Psoas muscle (tissue), 8 donors: ENCODE measurements around the gene JPH2. TPM values are rescaled to one million over a fixed set of nuclear protein-coding genes. Genes with fewer than 3 reads are reported as not detected.

ENCODE experiments used
- ATAC-seq, 4 donors: fragments of 200-7000 bp; cut with Tn5 transposase; one replicate each; pipeline ENCODE4 v1.9.1; 2020; ENCODE audit warnings: moderate library complexity in 3 of 4, mild to moderate bottlenecking in 2 of 4
- DNase-seq, 2 donors: peaks; one replicate each; pipeline ENCODE4 v3.0.0-alpha.2; 2020
- H3K27ac ChIP-seq: fragments of 200-600 bp; one replicate; pipeline ENCODE4 v1.8.0; 2022
- H3K27me3 ChIP-seq, 3 donors: fragments of 200-600 bp in 1 of 3; one replicate each; pipeline versions ENCODE4 v1.6.1 to v1.8.0; 2013 to 2022; ENCODE audit warnings: low read length in 2 of 3, mild to moderate bottlenecking in 2 of 3, moderate library complexity in 1 of 3; ENCODE audit not compliant: insufficient read depth in 3 of 3
- H3K36me3 ChIP-seq, 2 donors: fragments of 200-600 bp in 1 of 2; one replicate each; pipeline versions ENCODE4 v1.6.1 to v1.8.0; 2013 to 2022; ENCODE audit warnings: low read depth in 1 of 2, mild to moderate bottlenecking in 1 of 2, moderate library complexity in 1 of 2; ENCODE audit not compliant: insufficient read depth in 1 of 2
- H3K4me1 ChIP-seq: fragments of 200-600 bp; one replicate; pipeline ENCODE4 v1.8.0; 2022
- H3K4me3 ChIP-seq: fragments of 200-600 bp; one replicate; pipeline ENCODE4 v1.8.0; 2022; ENCODE audit warnings: mild to moderate bottlenecking
- H3K9me3 ChIP-seq: fragments of 200-600 bp; one replicate; pipeline ENCODE4 v1.8.0; 2022
- WGBS, 3 donors: extraction: QIAGEN DNeasy Blood & Tissue Kit; methylation state at CpG; one replicate each; pipeline versions ENCODE4 v1.1.6 to v1.1.7; 2013; 5-methylcytosine and 5-hydroxymethylcytosine counted together
- intact Hi-C, 2 donors: fragments of 100-400 bp; cut with DNase I; formaldehyde crosslinking; loops; one replicate each; pipeline versions ENCODE4 v1.11.0 to v1.14.2; 2022
- polyA plus RNA-seq, 3 donors: library from polyadenylated mRNA; stranded (reverse); fragments of 200-250 nt; gene quantifications; one replicate each; pipeline ENCODE4 v1.2.3, GENCODE V29; 2013
- total RNA-seq, 4 donors: library from RNA; stranded (reverse); fragmentation: NEBNext Ultra II Directional in 2 of 4; extraction: Animal tissue kit (Norgen Biotek cat#: 25700) in 2 of 4; gene quantifications; one replicate each; pipeline versions ENCODE4 v1.2.1 to v1.2.4, GENCODE V29; 2021 to 2023
- TF ChIP-seq, protein P1 (sequence below): fragments of 200-600 bp; IDR thresholded peaks from one replicate; pipeline ENCODE4 v1.8.0; 2022; ENCODE audit warnings: antibody characterized with exemption
- donor health status: healthy with polysubstance abuse.
- donor health status: DM: no; HTN: no; CAD: no; lungs with moderate emphysema.
- donor health status: Bipolar disorder and iron deficiency.
- donor health status: healthy.
- donor health status: DM: yes; HTN: yes; CAD: no.
- donor health status: DM: no; HTN: no; CAD: no.
- donor health status: DM: no; HTN: no; CAD: no.
- donor health status: DM: yes; HTN: yes; CAD: no.

Gene JPH2
- total and polyA plus RNA-seq, 7 donors, result 13.5 to 145 (median 48.0) TPM

DNA sequence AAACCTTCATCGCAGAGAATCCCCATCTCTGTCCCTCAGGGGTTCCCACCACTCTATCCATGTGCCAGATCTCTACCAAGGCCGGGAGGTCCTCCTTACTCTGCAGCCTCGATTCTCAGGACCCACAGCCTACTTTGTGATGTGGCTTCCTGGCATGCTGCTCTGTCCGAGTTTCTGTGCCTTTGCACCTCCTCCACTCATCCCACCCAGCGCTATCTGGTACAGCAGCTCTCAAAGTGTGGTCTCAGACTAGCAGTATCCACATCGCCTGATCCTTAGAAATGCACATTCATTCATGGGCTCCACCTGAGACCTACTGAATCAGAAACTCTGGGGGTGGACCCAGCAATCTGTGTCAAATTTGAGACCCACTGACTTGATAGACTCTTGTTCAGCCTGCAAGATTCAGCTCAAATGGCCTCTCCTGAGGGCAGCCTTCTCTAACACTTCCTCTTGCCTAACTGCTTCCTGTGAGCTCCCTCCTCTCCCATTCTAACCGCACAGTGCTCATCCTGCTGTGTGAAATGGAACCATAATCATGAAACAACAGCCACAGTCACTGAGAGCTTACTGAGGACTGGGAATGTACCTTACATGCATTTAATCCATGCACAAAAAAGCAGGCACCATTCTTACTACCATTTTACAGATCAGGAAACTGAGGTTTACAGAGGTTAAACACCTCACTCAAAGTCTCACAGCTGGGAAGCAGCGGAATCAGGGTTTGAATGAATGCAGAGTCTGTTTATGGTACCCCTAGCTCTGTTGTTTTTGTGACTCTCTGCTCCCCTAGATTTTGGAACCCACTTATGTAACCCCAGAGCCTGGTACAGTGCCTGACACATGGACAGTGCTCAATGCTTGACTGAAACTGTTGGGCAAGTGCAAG is 69.4 kb downstream of the JPH2 start:
- peaks cover 23% of the 10 kb centered on the region for H3K4me1 ChIP-seq
- H3K27me3 ChIP-seq, result no peaks in the 10 kb centered on the region
- peak in 2 of 4 donors; percentile 5 to 6 for ATAC-seq
- peaks cover 3 to 18% of the 10 kb centered on the region in 2 donors for H3K36me3 ChIP-seq
- intact Hi-C loops, result loop anchor here (5.0 to 10.0 kb wide), 2 partner anchors 195 to 357 kb away; partner anchors contain the start of genes FITM2 (in 2 of the 2) and TTPAL (in 1 of the 2)
- H3K9me3 ChIP-seq, result no peaks in the 10 kb centered on the region
- H3K4me3 ChIP-seq, result no peak overlapping the region
- 81 to 89% (median 86%) methylated on average over 8 of the region's 8 CpGs for WGBS, 3 donors
- H3K27ac ChIP-seq, result peak overlapping the region; percentile 60
- DNase-seq, result no peak
- TF ChIP-seq, protein P1, sequence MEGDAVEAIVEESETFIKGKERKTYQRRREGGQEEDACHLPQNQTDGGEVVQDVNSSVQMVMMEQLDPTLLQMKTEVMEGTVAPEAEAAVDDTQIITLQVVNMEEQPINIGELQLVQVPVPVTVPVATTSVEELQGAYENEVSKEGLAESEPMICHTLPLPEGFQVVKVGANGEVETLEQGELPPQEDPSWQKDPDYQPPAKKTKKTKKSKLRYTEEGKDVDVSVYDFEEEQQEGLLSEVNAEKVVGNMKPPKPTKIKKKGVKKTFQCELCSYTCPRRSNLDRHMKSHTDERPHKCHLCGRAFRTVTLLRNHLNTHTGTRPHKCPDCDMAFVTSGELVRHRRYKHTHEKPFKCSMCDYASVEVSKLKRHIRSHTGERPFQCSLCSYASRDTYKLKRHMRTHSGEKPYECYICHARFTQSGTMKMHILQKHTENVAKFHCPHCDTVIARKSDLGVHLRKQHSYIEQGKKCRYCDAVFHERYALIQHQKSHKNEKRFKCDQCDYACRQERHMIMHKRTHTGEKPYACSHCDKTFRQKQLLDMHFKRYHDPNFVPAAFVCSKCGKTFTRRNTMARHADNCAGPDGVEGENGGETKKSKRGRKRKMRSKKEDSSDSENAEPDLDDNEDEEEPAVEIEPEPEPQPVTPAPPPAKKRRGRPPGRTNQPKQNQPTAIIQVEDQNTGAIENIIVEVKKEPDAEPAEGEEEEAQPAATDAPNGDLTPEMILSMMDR, result no peak

DNA sequence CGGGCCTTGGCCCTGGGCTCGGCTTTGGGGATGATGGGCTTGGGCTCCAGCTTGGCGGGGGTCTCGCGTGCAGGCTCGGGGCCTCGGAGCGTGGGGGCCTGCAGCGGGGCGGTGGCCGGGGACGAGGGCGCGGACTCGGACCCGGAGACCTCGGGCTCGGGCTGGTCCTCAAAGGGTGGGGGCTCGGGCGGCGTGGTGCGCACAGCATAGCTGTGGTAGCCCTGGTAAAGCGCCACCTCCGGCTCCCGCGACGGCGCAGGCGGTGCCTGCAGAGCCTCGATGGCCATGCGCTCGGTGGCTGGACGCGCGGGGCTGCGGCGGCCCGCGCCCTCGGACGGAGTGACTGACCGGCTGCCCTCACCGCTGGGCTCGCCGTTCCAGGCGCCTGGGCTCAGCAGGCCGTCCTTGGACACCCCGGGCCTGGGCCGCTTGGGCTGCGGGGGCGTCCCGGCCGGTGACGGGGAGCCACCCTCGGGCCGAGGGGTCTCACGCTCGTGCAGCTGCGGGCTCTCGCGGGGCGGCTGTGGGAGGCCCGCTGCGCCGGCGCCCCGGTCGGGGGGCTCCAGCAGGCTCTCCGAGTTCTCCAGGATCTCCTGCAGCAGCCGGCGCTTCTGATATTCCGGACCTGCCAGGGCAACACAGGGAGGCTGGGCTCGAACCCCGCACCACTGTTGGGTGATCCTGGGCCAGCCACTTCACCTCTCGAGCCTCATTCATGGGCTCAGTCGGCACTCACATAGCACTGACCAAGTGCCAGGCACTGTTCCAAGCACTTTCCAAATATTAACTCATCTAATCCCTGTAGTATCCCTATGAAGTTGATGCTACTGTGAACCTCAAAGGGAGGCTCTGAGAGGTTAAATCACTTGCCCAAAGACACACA is 71.0 kb downstream of the JPH2 start:
- DNase-seq (no peak), ATAC-seq (peak; percentile 6 to 27 (median 16))
- TF ChIP-seq, protein P1, result no peak
- no peaks in the 10 kb centered on the region for H3K9me3 ChIP-seq
- peaks cover 9% of the 10 kb centered on the region for H3K4me1 ChIP-seq
- no peak overlapping the region for H3K4me3 ChIP-seq
- H3K36me3 ChIP-seq, result peaks cover 3 to 19% of the 10 kb centered on the region in 2 donors
- H3K27ac ChIP-seq, result peak overlapping the region; percentile 60
- intact Hi-C loops, result loop anchor here (1.0 to 10.0 kb wide), 3 partner anchors 74 to 359 kb away; partner anchors contain the start of genes FITM2 (in 2 of the 2) and TTPAL (in 1 of the 2)
- WGBS, 3 donors, result 57 to 70% (median 58%) methylated on average over 60 to 76 of the region's 76 CpGs
- H3K27me3 ChIP-seq, result no peaks in the 10 kb centered on the region

DNA sequence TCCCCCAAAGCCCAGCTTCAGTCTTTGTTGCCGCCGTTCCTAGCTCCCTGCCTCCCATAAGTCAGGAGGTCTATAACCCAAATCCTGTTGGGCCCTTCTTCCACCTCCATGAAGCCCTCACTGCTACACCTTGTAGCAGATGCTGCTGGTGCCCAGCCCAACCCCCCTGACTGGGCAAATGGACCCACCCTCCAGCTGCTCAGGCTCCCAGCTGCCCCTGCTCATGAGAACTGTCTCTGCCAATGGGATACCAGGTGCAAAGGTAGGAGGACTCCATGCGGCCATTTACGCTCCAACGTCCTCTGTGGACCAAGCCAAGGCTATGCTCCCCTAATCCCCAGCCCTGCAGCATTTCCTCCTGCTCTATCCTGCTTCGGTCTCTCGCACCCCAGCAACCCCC is 71.8 kb downstream of the JPH2 start:
- no peaks in the 10 kb centered on the region for H3K27me3 ChIP-seq
- ATAC-seq (no peak), DNase-seq (no peak)
- H3K4me3 ChIP-seq, result no peak overlapping the region
- peaks cover 3 to 19% of the 10 kb centered on the region in 2 donors for H3K36me3 ChIP-seq
- no peaks in the 10 kb centered on the region for H3K9me3 ChIP-seq
- intact Hi-C loops, result loop anchor here (5.0 to 10.0 kb wide), 2 partner anchors 197 to 360 kb away; partner anchors contain the start of genes FITM2 (in 2 of the 2) and TTPAL (in 1 of the 2)
- peak overlapping the region; percentile 5 for H3K27ac ChIP-seq
- peaks cover 5% of the 10 kb centered on the region for H3K4me1 ChIP-seq
- WGBS, 3 donors, result 74 to 91% (median 78%) methylated on average over 7 of the region's 7 CpGs
- TF ChIP-seq, protein P1, result no peak

DNA sequence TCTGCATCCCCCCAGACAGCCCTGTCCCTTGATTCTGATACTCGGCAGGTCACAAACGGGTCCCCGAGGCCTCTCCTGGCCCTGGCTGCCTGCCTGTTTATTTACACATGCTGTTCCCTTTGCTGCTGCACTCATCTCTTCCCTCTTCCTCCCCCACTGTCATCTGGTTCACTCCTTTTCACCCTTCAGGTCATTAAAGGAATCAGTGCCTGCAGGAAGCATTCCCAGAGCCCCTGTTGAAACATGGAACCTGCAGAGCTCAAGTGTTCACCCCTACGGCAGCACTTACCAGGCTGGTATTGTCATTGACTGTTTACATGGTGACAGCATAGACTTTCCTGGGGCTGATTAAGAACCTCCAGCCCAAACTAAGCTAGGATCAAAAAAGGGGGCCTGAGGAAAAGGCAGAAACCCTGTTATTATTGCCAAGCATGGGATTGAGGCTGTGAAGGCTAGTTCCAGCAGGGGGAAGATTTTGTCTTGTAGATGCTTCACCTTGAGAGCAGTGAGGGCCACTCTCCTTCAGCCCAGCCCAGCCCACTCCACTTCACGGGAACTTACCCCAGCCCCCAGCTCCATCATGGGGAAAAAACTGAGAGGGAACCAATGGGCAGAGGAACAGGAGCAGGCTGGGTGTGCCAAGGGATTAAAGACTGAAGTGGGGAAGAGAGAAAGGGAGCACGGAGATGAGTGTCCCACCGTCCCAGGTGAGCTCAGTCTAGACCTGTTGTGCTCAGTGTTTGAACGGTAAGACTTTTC is 73.2 kb downstream of the JPH2 start:
- no peak for DNase-seq
- Histone ChIP-seq H3K9me3 (no peaks in the 10 kb centered on the region), H3K27me3 (no peaks in the 10 kb centered on the region), H3K4me3 (no peak overlapping the region), H3K4me1 (peaks cover 5% of the 10 kb centered on the region), H3K27ac (peak overlapping the region; percentile 9), H3K36me3 (peaks cover 3 to 19% of the 10 kb centered on the region in 2 donors)
- TF ChIP-seq, protein P1, result no peak
- ATAC-seq, result no peak
- 50 to 78% (median 58%) methylated on average over 8 of the region's 8 CpGs for WGBS, 3 donors
- intact Hi-C loops, result loop anchor here in 1 of 2 donors (10.0 kb wide), 1 partner anchor 361 kb away; the partner anchor contains the start of gene TTPAL
